Transverse colon (tissue), 4 donors: ENCODE results near the gene SLIT3.

Experiments used
- EP300 ChIP-seq: sonication (generic); formaldehyde crosslinking; IDR thresholded peaks from one replicate; pipeline ENCODE4 v1.6.1; 2017; ENCODE audit warnings: antibody characterized with exemption, low read depth
- POLR2A ChIP-seq: fragments of 450-650 bp; IDR thresholded peaks from one replicate; pipeline ENCODE4 v1.6.1; 2016; ENCODE audit warnings: antibody characterized with exemption, mild to moderate bottlenecking, moderate library complexity
- POLR2AphosphoS5 ChIP-seq, 3 donors: sonication (generic); formaldehyde crosslinking; IDR thresholded peaks; one replicate each; pipeline ENCODE4 v1.6.1; 2016; ENCODE audit warnings: antibody characterized with exemption in 3 of 3
- TF ChIP-seq, protein P1 (sequence below), 5 experiments: fragments of 200-600 bp in 3 of 5; fragments of 450-650 bp in 2 of 5; sonication (generic) in 3 of 5; IDR thresholded peaks; 1 replicate in 2 of 5; 2 replicates in 3 of 5; pipeline ENCODE4 v1.5.1; 2016 to 2017; ENCODE audit warnings: antibody characterized with exemption in 5 of 5, inconsistent platforms in 3 of 5, mild to moderate bottlenecking in 2 of 5, moderate library complexity in 1 of 5

DNA sequence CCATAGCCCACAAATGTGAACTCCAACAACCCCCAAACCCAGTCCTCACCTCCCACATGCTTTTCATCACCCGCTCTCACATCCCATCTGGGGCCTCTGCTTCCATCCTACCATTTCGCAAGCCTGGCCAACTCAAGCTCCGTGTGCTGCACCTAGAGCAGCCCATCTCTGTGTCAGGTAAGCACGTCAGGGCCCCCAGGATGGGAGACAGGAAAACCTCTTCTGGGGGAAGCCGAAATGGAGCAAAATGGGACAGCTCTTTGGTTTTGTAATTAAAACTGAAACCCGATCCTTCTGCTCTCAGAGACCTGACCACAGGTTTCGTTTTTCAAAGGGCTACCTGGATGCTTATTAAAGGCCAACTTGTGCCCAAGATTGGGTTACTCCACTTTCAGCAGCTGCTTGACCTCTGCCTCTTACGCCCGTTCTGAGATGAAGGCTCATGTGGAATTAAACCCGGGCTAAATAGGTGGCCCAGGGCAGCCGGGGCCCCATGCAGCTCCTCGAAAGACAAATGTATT, 287.7 kb downstream of the SLIT3 start:
- TF ChIP-seq, protein P1, sequence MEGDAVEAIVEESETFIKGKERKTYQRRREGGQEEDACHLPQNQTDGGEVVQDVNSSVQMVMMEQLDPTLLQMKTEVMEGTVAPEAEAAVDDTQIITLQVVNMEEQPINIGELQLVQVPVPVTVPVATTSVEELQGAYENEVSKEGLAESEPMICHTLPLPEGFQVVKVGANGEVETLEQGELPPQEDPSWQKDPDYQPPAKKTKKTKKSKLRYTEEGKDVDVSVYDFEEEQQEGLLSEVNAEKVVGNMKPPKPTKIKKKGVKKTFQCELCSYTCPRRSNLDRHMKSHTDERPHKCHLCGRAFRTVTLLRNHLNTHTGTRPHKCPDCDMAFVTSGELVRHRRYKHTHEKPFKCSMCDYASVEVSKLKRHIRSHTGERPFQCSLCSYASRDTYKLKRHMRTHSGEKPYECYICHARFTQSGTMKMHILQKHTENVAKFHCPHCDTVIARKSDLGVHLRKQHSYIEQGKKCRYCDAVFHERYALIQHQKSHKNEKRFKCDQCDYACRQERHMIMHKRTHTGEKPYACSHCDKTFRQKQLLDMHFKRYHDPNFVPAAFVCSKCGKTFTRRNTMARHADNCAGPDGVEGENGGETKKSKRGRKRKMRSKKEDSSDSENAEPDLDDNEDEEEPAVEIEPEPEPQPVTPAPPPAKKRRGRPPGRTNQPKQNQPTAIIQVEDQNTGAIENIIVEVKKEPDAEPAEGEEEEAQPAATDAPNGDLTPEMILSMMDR (IDR thresholded peaks at IDR 0.05): no peak
- TF ChIP-seq EP300 (no peak), POLR2A (no peak), POLR2AphosphoS5 (IDR thresholded peaks at IDR 0.05) (no peak)
